ENCODE results near the gene LSM14A. TPM values are rescaled to one million over a fixed set of nuclear protein-coding genes. Genes with fewer than 3 reads are reported as not detected.
A peak's percentile ranks its signal among the peaks of the same experiment; 100 is the strongest.
"Not testable (repeated sequence)": the region's sequence is repeated elsewhere in the genome, so short reads cannot be mapped to it uniquely, and the experiment has no call there.

The LSM14A gene
- total RNA-seq, 1 experiment from 2014 or later: 199 TPM

GRCh38 chr19:34253681-34254045, 81.4 kb downstream of the LSM14A start:
- H3K56ac ChIP-seq (ENCODE audit: insufficient read length, low read depth, low read length); H2BK5ac ChIP-seq (ENCODE audit: insufficient read length, low read length); H4K5ac ChIP-seq (ENCODE audit: insufficient read length, low read depth, low read length); H3T11ph ChIP-seq (ENCODE audit: low read length); H3K18ac ChIP-seq (ENCODE audit: insufficient read length, low read depth, low read length); H3K4me1 ChIP-seq (ENCODE audit: insufficient read depth, low read length); H3K9me3 ChIP-seq (ENCODE audit: control insufficient read depth, low read depth, low read length); H3K27me3 ChIP-seq (ENCODE audit: insufficient read depth, low read length); H2BK120ac ChIP-seq (ENCODE audit: low read depth, low read length, poor library complexity, severe bottlenecking); H2BK12ac ChIP-seq (ENCODE audit: insufficient read length, low read depth, low read length); H3K23me2 ChIP-seq (ENCODE audit: insufficient read length, low read depth, low read length, poor library complexity, severe bottlenecking); H3K27ac ChIP-seq (ENCODE audit: insufficient read length, low read depth, low read length); H2AK5ac ChIP-seq (ENCODE audit: insufficient read length, low read length); H3K9me3 Mint-ChIP-seq; H2BK20ac ChIP-seq (ENCODE audit: low read depth, low read length, poor library complexity, severe bottlenecking); H3K79me2 ChIP-seq (ENCODE audit: insufficient read depth, low read length); H2AFZ ChIP-seq (ENCODE audit: low read length); H4K20me1 ChIP-seq (ENCODE audit: control insufficient read depth, insufficient read depth, insufficient read length); H3K79me1 ChIP-seq (ENCODE audit: insufficient read depth, low read depth, low read length, poor library complexity, severe bottlenecking); H3K4ac ChIP-seq (ENCODE audit: low read depth, low read length); H3K36me3 Mint-ChIP-seq (ENCODE audit: insufficient read depth in 1 of 3, low read depth in 3 of 3); H4K91ac ChIP-seq (ENCODE audit: insufficient read length, low read depth, low read length); H4K8ac ChIP-seq (replicated peaks; ENCODE audit: insufficient read length, low read depth, low read length); H3K14ac ChIP-seq (ENCODE audit: insufficient read depth, low read length); H2BK15ac ChIP-seq (ENCODE audit: low read depth, low read length); H3K23ac ChIP-seq (ENCODE audit: insufficient read length, low read depth, low read length); H3K27me3 Mint-ChIP-seq (ENCODE audit: low read depth); DNase-seq: not testable (repeated sequence)
- Histone ChIP-seq H3K9ac (ENCODE audit: extremely low read depth, insufficient read length, low read length) (peak overlapping the region; percentile 35), H3K4me2 (ENCODE audit: insufficient read depth, insufficient read length, low read length) (peak overlapping the region; percentile 68)
- WGBS (ENCODE audit: extremely low coverage, insufficient read length, low lambda C conversion rate): no CpG with 5 or more reads among the region's 17 CpGs
- H3K4me1 Mint-ChIP-seq: peaks cover 13 to 16% of the 10 kb centered on the region in 2 experiments
- H3K27ac Mint-ChIP-seq: peak overlapping the region; percentile 91 to 95 (median 92)
- H3K4me3 Mint-ChIP-seq: peak overlapping the region; percentile 82 to 94

Data from H9 (cell line).